ENCODE results near the gene TMEM255B.
"Not testable (repeated sequence)": the region's sequence is repeated elsewhere in the genome, so short reads cannot be mapped to it uniquely, and the experiment has no call there.

The TMEM255B gene

DNA sequence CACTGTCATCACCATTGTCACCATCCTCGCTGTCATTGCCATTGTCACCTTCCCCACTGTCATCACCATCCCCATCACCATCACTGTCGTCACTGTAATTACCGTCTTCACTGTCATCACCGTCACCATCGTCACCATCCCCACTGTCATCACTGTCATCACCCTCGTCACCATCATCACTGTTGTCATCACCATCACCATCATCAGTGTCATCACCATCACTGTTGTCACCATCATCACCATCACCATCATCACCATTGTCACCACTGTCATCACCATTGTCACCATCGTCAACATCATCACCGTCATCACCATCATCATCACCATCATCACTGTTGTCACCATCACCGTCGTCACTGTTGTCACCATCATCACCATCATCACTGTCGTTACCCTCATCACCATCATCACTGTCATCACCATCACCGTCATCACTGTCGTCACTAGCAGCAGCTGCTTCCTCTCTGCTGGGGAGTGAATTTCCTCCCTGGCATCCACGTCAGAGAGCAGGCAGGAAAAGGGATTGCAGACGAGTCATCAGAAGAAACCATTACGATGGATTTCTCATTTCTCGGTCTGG, 27.3 kb downstream of the TMEM255B start:
- H4K20me1 ChIP-seq, result peaks cover 0 to 6% (median 0%) of the 10 kb centered on the region in 11 experiments; a peak in 5 of 22 replicates
- H3K9me3 ChIP-seq (replicated peaks in 1 of 11), result peaks cover 0 to 8% (median 0%) of the 10 kb centered on the region in 11 experiments; a peak in 4 of 22 replicates
- H3K27me3 ChIP-seq, result no peaks in the 10 kb centered on the region
- no peak for TF ChIP-seq Cebpa-rat (IDR thresholded peaks at IDR 0.05)
- peaks cover 0 to 24% (median 9%) of the 10 kb centered on the region in 10 experiments; a peak in 13 of 20 replicates for H3K4me1 ChIP-seq
- peaks cover 0 to 8% (median 0%) of the 10 kb centered on the region in 11 experiments; a peak in 5 of 22 replicates for H3K36me3 ChIP-seq
- H3K9ac ChIP-seq, result no peak overlapping the region
- peak overlapping the region in 3 of 11 experiments; percentile 9 to 29 (median 24); a peak in 2 of 22 replicates for H3K4me2 ChIP-seq
- H3K27ac ChIP-seq, result no peak overlapping the region
- H3K4me3 ChIP-seq, result no peak overlapping the region

DNA sequence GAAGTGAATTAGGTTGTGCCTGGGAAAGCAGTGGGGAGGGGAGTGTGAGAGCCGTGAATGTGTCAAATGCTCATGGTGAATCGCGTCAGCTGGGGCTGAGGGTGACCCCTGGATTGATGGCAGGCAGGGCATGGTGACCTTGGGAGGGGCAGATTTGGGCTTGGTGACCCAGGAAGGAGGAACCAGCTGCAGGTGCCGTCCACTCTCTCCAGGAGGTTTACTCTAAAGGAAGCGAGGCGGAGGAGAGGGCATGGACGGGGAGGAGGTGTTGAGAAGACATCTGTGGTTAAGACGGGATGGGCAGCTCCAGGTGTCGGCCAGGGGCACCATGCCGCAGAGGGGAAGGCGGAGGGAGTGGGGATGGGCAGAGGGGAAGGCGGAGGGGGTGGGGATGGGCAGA, 28.7 kb downstream of the TMEM255B start:
- H3K36me3 ChIP-seq, result peaks cover 0 to 8% (median 0%) of the 10 kb centered on the region in 11 experiments; a peak in 5 of 22 replicates

DNA sequence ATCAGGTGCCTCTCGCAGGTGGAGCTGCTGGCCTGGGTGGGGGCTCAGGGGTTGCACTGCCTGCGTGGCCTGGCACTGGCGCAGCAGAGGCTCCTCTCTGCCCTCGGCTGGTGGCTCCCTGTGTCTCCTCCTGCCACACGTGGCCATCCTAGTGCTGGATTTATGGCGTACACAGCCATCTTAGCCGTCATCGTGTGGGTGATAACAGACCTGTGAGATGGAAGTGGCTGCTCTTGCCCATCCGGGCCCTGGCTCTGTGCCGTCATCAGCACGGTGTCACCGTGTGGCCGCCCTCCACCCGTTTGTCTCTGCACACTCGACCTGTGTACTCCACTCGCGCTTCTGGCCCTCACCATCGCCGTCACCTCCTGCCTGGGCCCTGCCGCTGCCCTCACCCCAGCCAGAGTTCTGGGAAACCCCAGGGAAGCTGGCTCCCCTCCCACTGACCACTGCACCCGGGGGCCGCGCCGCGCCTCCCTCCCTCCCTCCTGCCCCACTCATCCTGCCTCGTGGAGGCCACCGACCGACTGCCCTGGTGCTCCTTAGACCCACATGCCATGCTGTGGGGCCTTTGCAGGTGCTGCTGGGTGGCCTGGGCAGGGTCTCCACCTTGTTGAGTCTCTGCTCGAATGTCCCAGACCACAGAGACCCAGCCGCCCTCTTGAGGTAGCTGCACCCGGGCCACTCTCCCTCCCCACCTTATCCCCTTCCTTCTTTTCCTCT, 29.5 kb downstream of the TMEM255B start:
- no peak for TF ChIP-seq Cebpa-rat (IDR thresholded peaks at IDR 0.05)
- H3K9me3 ChIP-seq (replicated peaks in 1 of 11), result peaks cover 0 to 8% (median 0%) of the 10 kb centered on the region in 11 experiments; a peak in 4 of 22 replicates
- no peaks in the 10 kb centered on the region for H3K27me3 ChIP-seq
- H3K36me3 ChIP-seq, result peaks cover 0 to 8% (median 0%) of the 10 kb centered on the region in 11 experiments; a peak in 6 of 22 replicates
- H3K9ac ChIP-seq, result no peak overlapping the region
- H3K4me1 ChIP-seq, result peaks cover 0 to 24% (median 9%) of the 10 kb centered on the region in 10 experiments; a peak in 13 of 20 replicates
- H3K4me2 ChIP-seq, result no peak overlapping the region
- peaks cover 0 to 24% (median 0%) of the 10 kb centered on the region in 11 experiments; a peak in 5 of 22 replicates for H4K20me1 ChIP-seq
- no peak overlapping the region for H3K27ac ChIP-seq
- H3K4me3 ChIP-seq, result no peak overlapping the region

More for the DNA sequence above, 28.7 kb downstream of the TMEM255B start:
- peaks cover 0 to 8% (median 0%) of the 10 kb centered on the region in 11 experiments; a peak in 4 of 22 replicates for H3K9me3 ChIP-seq (replicated peaks in 1 of 11)
- H3K9ac ChIP-seq, result no peak overlapping the region
- H3K27ac ChIP-seq, result no peak overlapping the region
- no peak for TF ChIP-seq Cebpa-rat (IDR thresholded peaks at IDR 0.05)
- H3K4me3 ChIP-seq, result no peak overlapping the region
- H3K4me1 ChIP-seq, result peaks cover 0 to 24% (median 9%) of the 10 kb centered on the region in 10 experiments; a peak in 13 of 20 replicates
- no peaks in the 10 kb centered on the region for H3K27me3 ChIP-seq
- H4K20me1 ChIP-seq, result peaks cover 0 to 17% (median 0%) of the 10 kb centered on the region in 11 experiments; a peak in 6 of 22 replicates
- no peak overlapping the region for H3K4me2 ChIP-seq

DNA sequence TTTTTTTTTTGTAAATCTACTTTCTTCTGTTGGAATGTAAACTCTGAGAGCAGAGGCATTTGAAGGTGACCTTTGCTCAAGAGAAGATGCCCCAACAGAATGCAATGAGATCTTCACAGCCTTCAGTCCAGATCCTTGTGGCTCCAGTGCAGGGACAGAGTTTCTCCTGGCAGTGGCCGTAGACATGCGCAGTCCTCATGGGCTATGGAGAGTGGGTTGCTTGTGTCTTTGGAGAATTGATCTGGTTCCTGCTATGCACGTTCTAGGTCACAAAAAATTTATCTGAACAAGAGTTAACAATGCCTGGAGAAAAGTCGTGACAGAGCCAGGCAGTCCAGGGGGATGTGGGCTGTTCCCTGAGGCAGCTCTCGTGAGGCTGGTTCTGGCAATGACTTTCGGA, 30.1 kb downstream of the TMEM255B start:
- Histone ChIP-seq H3K4me3 (no peak overlapping the region), H3K9ac (no peak overlapping the region), H4K20me1 (peaks cover 0 to 26% (median 0%) of the 10 kb centered on the region in 11 experiments; a peak in 6 of 22 replicates), H3K36me3 (peaks cover 0 to 8% (median 0%) of the 10 kb centered on the region in 11 experiments; a peak in 6 of 22 replicates), H3K4me1 (peaks cover 0 to 22% (median 9%) of the 10 kb centered on the region in 10 experiments; a peak in 13 of 20 replicates), H3K27ac (no peak overlapping the region), H3K27me3 (no peaks in the 10 kb centered on the region), H3K4me2 (no peak overlapping the region), H3K9me3 (replicated peaks in 1 of 11) (peaks cover 0 to 8% (median 0%) of the 10 kb centered on the region in 11 experiments; a peak in 4 of 22 replicates)
- no peak for TF ChIP-seq Cebpa-rat (IDR thresholded peaks at IDR 0.05)

DNA sequence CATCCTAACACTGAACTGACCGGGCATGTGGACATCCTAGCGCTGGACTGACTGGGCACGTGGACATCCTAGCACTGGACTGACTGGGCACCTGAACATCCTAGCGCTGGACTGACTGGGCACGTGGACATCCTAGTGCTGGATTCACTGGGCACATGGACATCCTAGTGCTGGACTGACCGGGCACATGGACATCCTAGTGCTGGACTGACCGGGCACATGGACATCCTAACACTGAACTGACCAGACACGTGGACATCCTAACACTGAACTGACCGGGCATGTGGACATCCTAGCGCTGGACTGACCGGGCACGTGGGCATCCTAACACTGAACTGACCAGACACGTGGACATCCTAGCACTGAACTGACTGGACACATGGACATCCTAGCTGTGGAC, 30.9 kb downstream of the TMEM255B start:
- not testable (repeated sequence) for H3K9ac ChIP-seq; H3K36me3 ChIP-seq; H3K9me3 ChIP-seq (replicated peaks in 1 of 11); H3K27me3 ChIP-seq; H3K4me2 ChIP-seq; H3K27ac ChIP-seq; H3K4me3 ChIP-seq
- peaks cover 0 to 26% (median 0%) of the 10 kb centered on the region in 11 experiments; a peak in 7 of 22 replicates for H4K20me1 ChIP-seq
- peaks cover 0 to 14% (median 6%) of the 10 kb centered on the region in 10 experiments; a peak in 13 of 20 replicates for H3K4me1 ChIP-seq

DNA sequence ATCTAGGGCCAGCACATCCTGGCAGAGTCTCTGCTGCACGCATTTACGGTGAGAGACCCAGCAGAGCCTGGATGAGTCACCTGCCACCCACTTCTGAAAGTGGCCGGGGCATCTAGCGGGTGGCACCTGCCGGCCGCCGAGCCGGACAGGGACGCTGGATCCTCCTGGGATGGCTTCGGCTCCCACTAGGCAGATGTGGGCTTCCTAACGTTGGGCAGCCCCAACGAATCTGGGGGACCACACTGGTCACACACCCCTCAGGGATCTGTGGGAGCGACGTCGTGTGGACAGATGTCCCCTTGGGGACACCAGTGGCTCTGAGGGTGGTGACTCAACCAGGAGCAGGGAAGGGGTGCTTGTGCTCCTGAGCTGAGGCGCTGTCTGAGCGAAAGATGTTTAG, 32.2 kb downstream of the TMEM255B start:
- Histone ChIP-seq H3K36me3 (peaks cover 0 to 4% (median 0%) of the 10 kb centered on the region in 11 experiments; a peak in 6 of 22 replicates), H3K9ac (no peak overlapping the region), H3K27me3 (no peaks in the 10 kb centered on the region), H3K4me1 (peaks cover 0 to 6% (median 0%) of the 10 kb centered on the region in 10 experiments; a peak in 3 of 20 replicates), H3K4me2 (no peak overlapping the region), H3K4me3 (no peak overlapping the region), H3K9me3 (replicated peaks in 1 of 11) (peaks cover 0 to 5% (median 0%) of the 10 kb centered on the region in 11 experiments; a peak in 2 of 22 replicates), H3K27ac (no peak overlapping the region), H4K20me1 (peaks cover 0 to 26% (median 0%) of the 10 kb centered on the region in 11 experiments; a peak in 7 of 22 replicates)
- no peak for TF ChIP-seq Cebpa-rat (IDR thresholded peaks at IDR 0.05)

DNA sequence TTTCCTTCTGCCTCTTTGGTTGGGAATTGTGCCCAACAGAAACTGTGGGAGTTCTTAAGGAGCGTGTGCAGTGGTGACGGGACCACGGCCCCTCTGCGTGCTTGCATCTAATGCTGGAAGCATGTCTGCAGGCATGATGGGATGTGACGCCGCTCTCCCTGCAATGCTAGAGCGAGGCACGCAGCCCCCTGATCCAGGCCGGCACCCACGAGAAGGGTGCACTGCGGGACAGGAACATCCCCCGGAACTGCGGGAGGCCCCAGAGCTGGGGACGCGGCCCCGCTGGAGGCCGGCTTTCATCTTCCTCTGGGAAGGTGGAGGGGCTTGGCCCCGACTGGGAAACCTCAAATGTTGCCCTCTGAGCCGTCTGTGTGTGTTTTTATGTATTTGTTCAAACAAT, 32.7 kb downstream of the TMEM255B start:
- H3K27me3 ChIP-seq, result no peaks in the 10 kb centered on the region
- H3K4me3 ChIP-seq, result no peak overlapping the region
- H3K27ac ChIP-seq, result no peak overlapping the region
- no peak for TF ChIP-seq Cebpa-rat (IDR thresholded peaks at IDR 0.05)
- no peaks in the 10 kb centered on the region; a peak in 1 of 22 replicates for H3K9me3 ChIP-seq (replicated peaks in 1 of 11)
- no peak overlapping the region for H3K4me2 ChIP-seq
- peaks cover 0 to 26% (median 0%) of the 10 kb centered on the region in 11 experiments; a peak in 7 of 22 replicates for H4K20me1 ChIP-seq
- no peaks in the 10 kb centered on the region; a peak in 7 of 22 replicates for H3K36me3 ChIP-seq
- H3K4me1 ChIP-seq, result peaks cover 0 to 2% (median 0%) of the 10 kb centered on the region in 10 experiments; a peak in 3 of 20 replicates
- no peak overlapping the region for H3K9ac ChIP-seq

GRCh38 chr13:113792236-113792770, 33.3 kb downstream of the TMEM255B start:
- Histone ChIP-seq H3K36me3 (no peaks in the 10 kb centered on the region; a peak in 7 of 22 replicates), H4K20me1 (peaks cover 0 to 26% (median 0%) of the 10 kb centered on the region in 11 experiments; a peak in 7 of 22 replicates), H3K4me1 (no peaks in the 10 kb centered on the region; a peak in 1 of 20 replicates), H3K9me3 (replicated peaks in 1 of 11) (no peaks in the 10 kb centered on the region), H3K9ac (no peak overlapping the region), H3K27me3 (no peaks in the 10 kb centered on the region), H3K4me2 (no peak overlapping the region), H3K27ac (no peak overlapping the region), H3K4me3 (no peak overlapping the region)
- TF ChIP-seq Cebpa-rat (IDR thresholded peaks at IDR 0.05), result no peak

All from BLaER1 treated with 17β-estradiol and CSF1 and Interleukin-3, amounts not matched to agents 10 nM and 100 nM (cell line).